CD4-positive, CD25-positive, alpha-beta regulatory T cell (primary cell): ENCODE measurements around the gene DENND1A. TPM values are rescaled to one million over a fixed set of nuclear protein-coding genes. Genes with fewer than 3 reads are reported as not detected.
A peak's percentile ranks its signal among the peaks of the same experiment; 100 is the strongest.
"Not testable (repeated sequence)": the region's sequence is repeated elsewhere in the genome, so short reads cannot be mapped to it uniquely, and the experiment has no call there.

Experiments
- ATAC-seq, 2 donors: fragments of 150-1000 bp; cut with Tn5 transposase; one replicate each; pipeline ENCODE4 v1.10.0; 2021; ENCODE audit warnings: low read depth in 2 of 2, moderate number of reproducible peaks in 2 of 2, moderate library complexity in 1 of 2
- DNase-seq, 3 donors: peaks; one replicate each; pipeline versions ENCODE4 v3.0.0 to v3.0.0-alpha.2; 2012 to 2022; ENCODE audit warnings: mixed read lengths in 1 of 3
- H3K27ac ChIP-seq: one replicate; pipeline ENCODE4 v1.7.0; 2013; ENCODE audit warnings: mild to moderate bottlenecking, low read length; ENCODE audit not compliant: insufficient read depth, poor library complexity, severe bottlenecking
- H3K27me3 ChIP-seq: one replicate; pipeline ENCODE4 v1.7.0; 2013; ENCODE audit warnings: low read length; ENCODE audit not compliant: control insufficient read depth, insufficient read depth
- H3K36me3 ChIP-seq: one replicate; pipeline ENCODE4 v1.7.0; 2013; ENCODE audit warnings: mild to moderate bottlenecking, low read length, moderate library complexity; ENCODE audit not compliant: control insufficient read depth, insufficient read depth
- H3K4me1 ChIP-seq: 2 replicates; pipeline ENCODE4 v1.7.0; 2013; ENCODE audit warnings: mild to moderate bottlenecking, low read length; ENCODE audit not compliant: insufficient read depth, control insufficient read depth, poor library complexity, severe bottlenecking
- H3K4me3 ChIP-seq: one replicate; pipeline ENCODE4 v1.7.0; 2013; ENCODE audit warnings: low read depth, mild to moderate bottlenecking, low read length, moderate library complexity
- H3K9me3 ChIP-seq, 2 experiments: 1 replicate in 1 of 2; 2 replicates in 1 of 2; pipeline ENCODE4 v1.7.0; 2013; ENCODE audit warnings: low read length in 2 of 2, mild to moderate bottlenecking in 1 of 2, moderate library complexity in 1 of 2; ENCODE audit not compliant: control insufficient read depth in 2 of 2
- H3K27ac Mint-ChIP-seq, 3 donors: one replicate each; pipeline ENCODE4 v1.8.0; 2020 to 2022; ENCODE audit warnings: mild to moderate bottlenecking in 3 of 3, mixed read lengths in 3 of 3, moderate library complexity in 2 of 3
- H3K27me3 Mint-ChIP-seq: one replicate; pipeline ENCODE4 v1.8.0; 2022; ENCODE audit warnings: mild to moderate bottlenecking, mixed read lengths
- H3K36me3 Mint-ChIP-seq: one replicate; pipeline ENCODE4 v1.8.0; 2020; ENCODE audit warnings: mixed read lengths
- H3K4me1 Mint-ChIP-seq, 4 donors: one replicate each; pipeline ENCODE4 v1.8.0; 2020 to 2022; ENCODE audit warnings: mixed read lengths in 4 of 4, mild to moderate bottlenecking in 1 of 4
- H3K4me3 Mint-ChIP-seq, 4 donors: one replicate each; pipeline ENCODE4 v1.8.0; 2020 to 2022; ENCODE audit warnings: mild to moderate bottlenecking in 4 of 4, mixed read lengths in 4 of 4, moderate library complexity in 3 of 4
- H3K9me3 Mint-ChIP-seq, 7 donors: one replicate each; pipeline ENCODE4 v1.8.0; 2020 to 2022; ENCODE audit warnings: mixed read lengths in 7 of 7, mild to moderate bottlenecking in 3 of 7, moderate library complexity in 2 of 7
- polyA plus RNA-seq, 4 donors: library from polyadenylated mRNA; unstranded; fragments of 300-500 nt; fragmentation: Illumina TruSeq; gene quantifications; one replicate each; pipeline ENCODE4 v1.2.3, GENCODE V29; 2021
- total RNA-seq: library from RNA; stranded (reverse); gene quantifications from one replicate; pipeline ENCODE4 v1.2.3, GENCODE V29; 2022

DENND1A gene
- total and polyA plus RNA-seq, 5 donors from 2014 or later = 3.5 to 21.8 (median 4.7) TPM

DNA sequence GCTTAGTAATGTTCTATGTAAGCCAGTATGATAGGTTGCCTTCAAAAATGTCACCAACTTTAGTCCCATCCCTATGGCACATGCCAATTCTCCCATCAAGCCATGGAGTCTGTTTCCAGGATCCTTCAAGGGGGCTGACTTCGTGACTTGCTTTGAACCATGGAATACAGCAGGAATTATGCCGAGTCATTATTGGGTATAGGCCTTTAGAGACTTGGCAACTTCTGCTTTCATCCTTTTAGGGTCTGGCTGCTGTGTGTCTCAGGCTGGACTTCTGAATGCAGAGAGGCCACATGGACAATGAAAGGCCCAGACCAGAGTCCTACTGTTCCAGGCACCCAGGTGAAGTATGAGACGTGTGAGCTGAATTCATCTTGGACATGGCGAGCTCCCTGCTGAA, 109.8 kb downstream of the DENND1A start:
- Mint-ChIP-seq H3K27me3 (no peaks in the 10 kb centered on the region), H3K4me1 (peaks cover 0 to 11% (median 0%) of the 10 kb centered on the region in 4 donors), H3K9me3 (no peaks in the 10 kb centered on the region), H3K36me3 (peaks cover 8% of the 10 kb centered on the region), H3K4me3 (no peak overlapping the region), H3K27ac (peak overlapping the region in 1 of 3 donors; percentile 46)
- no peak for DNase-seq
- Histone ChIP-seq H3K27ac (no peak overlapping the region), H3K27me3 (no peaks in the 10 kb centered on the region), H3K4me3 (no peak overlapping the region), H3K9me3 (no peaks in the 10 kb centered on the region), H3K4me1 (no peaks in the 10 kb centered on the region), H3K36me3 (no peaks in the 10 kb centered on the region)
- ATAC-seq = no peak

DNA sequence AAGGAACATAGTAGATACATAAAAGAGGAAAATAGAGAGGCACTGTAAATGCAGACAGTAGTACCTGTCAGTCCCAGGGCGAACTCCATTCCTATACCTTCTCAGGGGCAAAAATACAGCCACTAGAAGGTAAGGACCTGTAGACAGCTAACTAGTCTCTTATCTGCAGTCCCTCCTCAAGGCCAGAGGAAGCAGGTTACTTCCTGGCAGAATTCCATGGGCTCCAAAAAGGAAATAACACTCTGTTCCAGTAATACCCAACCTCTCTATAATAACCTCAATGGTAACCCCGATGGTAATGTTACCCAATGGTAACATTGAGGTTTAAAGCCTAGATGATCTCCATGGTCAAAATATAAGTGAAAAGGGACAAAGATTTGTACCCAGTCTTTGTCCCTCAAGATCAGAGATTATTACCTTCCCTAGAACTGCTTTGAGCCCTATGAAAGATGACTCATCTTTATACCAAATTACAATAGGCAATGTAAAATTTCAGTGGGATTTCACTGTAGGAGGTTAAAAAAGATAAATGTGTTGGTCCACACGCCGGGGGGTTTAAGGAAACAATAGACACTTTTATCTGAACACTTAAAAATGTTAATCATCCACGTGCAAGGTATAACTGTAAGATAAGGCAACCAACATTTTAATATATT, 113.0 kb downstream of the DENND1A start:
- no peak for ATAC-seq
- H3K4me1 ChIP-seq = no peaks in the 10 kb centered on the region
- no peak overlapping the region for H3K27ac ChIP-seq
- H3K36me3 ChIP-seq = no peaks in the 10 kb centered on the region
- Mint-ChIP-seq H3K27ac (no peak overlapping the region), H3K36me3 (no peaks in the 10 kb centered on the region), H3K4me1 (peaks cover 0 to 4% (median 0%) of the 10 kb centered on the region in 4 donors), H3K9me3 (no peaks in the 10 kb centered on the region), H3K4me3 (no peak overlapping the region), H3K27me3 (no peaks in the 10 kb centered on the region)
- no peaks in the 10 kb centered on the region for H3K9me3 ChIP-seq
- no peak overlapping the region for H3K4me3 ChIP-seq
- no peaks in the 10 kb centered on the region for H3K27me3 ChIP-seq
- DNase-seq = no peak

DNA sequence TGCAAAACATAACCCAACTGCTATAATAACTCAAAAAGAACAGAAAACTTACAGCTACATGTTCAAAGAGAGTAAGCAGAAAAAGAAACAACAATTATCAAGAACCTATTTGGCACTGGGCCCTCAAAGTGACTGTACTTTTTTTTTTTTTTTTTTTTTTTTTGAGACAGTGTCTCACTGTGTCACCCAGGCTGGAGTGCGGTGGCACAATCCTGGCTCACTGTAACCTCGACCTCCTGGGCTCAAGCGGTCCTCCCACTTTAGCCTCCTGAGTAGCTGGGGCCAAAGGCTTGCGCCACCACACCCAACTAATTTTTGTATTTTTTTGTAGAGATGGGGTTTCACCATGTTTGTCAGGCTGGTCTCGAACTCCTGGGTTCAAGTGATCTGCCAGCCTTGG, 114.1 kb downstream of the DENND1A start:
- ATAC-seq, H3K9me3 ChIP-seq, H3K4me1 ChIP-seq, H3K27ac ChIP-seq, H3K27me3 ChIP-seq, H3K27ac Mint-ChIP-seq, H3K9me3 Mint-ChIP-seq, H3K36me3 Mint-ChIP-seq, H3K4me3 Mint-ChIP-seq, H3K27me3 Mint-ChIP-seq, H3K4me3 ChIP-seq, H3K36me3 ChIP-seq, DNase-seq, H3K4me1 Mint-ChIP-seq: not testable (repeated sequence)

DNA sequence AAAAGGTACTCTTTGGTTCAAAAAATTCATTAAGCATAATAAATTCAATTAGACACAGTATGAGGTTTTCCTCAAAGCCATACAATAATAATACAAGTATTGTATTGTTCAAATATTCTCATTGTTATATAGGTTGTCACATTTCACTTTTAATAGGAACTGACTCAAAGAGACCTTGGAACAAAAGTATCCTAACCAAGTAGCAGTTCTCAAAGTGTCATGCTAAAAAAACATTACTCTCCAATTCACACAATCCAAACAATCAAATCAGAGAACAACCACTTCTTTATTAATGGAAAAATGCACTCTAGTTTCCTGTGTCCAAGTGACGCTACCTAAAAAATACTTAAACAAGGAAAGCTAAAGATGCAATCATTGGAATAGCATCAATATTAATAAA, 115.4 kb downstream of the DENND1A start:
- no peak overlapping the region for H3K4me3 ChIP-seq
- no peaks in the 10 kb centered on the region for H3K27me3 ChIP-seq
- Mint-ChIP-seq H3K27ac (no peak overlapping the region), H3K27me3 (no peaks in the 10 kb centered on the region), H3K4me3 (no peak overlapping the region), H3K4me1 (peaks cover 0 to 4% (median 0%) of the 10 kb centered on the region in 4 donors), H3K36me3 (no peaks in the 10 kb centered on the region), H3K9me3 (no peaks in the 10 kb centered on the region)
- no peak overlapping the region for H3K27ac ChIP-seq
- H3K4me1 ChIP-seq = no peaks in the 10 kb centered on the region
- no peaks in the 10 kb centered on the region for H3K36me3 ChIP-seq
- DNase-seq (no peak), ATAC-seq (no peak)
- H3K9me3 ChIP-seq = no peaks in the 10 kb centered on the region

DNA sequence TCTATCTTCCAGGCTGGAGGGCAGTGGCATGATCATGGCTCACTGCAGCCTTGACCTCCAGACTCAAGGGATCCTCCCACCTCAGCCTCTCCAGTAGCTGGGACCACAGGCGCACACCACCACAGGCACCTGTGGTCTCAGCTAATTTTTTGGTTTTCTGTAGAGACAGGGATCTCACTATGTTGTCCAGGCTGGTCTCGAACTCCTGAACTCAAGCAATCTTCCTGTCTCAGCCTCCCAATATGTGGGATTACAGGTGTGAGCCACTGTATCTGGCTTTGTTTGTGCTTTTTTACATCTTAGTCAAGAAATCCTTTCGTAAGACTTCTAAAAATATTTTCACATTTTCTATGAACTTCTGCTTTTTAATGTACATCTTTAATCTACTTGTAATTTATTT, 116.9 kb downstream of the DENND1A start:
- H3K36me3 ChIP-seq = no peaks in the 10 kb centered on the region
- Mint-ChIP-seq H3K4me1 (peaks cover 0 to 2% (median 0%) of the 10 kb centered on the region in 4 donors), H3K9me3 (no peaks in the 10 kb centered on the region), H3K27ac (no peak overlapping the region), H3K27me3 (no peaks in the 10 kb centered on the region), H3K4me3 (no peak overlapping the region), H3K36me3 (no peaks in the 10 kb centered on the region)
- no peaks in the 10 kb centered on the region for H3K4me1 ChIP-seq
- H3K27me3 ChIP-seq = no peaks in the 10 kb centered on the region
- H3K27ac ChIP-seq = no peak overlapping the region
- H3K9me3 ChIP-seq = no peaks in the 10 kb centered on the region
- ATAC-seq (no peak), DNase-seq (no peak)
- H3K4me3 ChIP-seq = no peak overlapping the region

DNA sequence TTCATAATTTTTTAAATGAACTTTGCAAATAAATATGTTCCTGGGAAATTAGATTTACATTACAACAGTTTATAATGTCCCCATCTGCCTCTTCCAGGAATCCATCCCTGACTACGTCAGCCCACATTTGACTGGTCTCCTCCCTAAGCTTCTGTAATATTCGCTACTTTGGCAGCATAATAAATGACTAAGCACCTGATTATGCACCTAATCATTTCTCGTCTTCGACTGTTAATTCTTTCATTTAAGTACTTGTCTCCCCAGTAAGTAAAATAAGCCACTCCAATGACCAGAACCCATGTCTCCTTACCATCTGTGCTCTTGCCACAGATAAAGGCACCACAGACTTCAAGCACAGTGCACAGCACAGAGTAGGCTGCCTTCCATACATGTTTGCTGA, 122.7 kb downstream of the DENND1A start:
- H3K9me3 ChIP-seq = no peaks in the 10 kb centered on the region
- no peaks in the 10 kb centered on the region for H3K27me3 ChIP-seq
- no peaks in the 10 kb centered on the region for H3K36me3 ChIP-seq
- no peak overlapping the region for H3K4me3 ChIP-seq
- H3K27ac ChIP-seq = no peak overlapping the region
- H3K9me3 Mint-ChIP-seq = peaks cover 0 to 3% (median 0%) of the 10 kb centered on the region in 7 donors
- H3K4me1 ChIP-seq = no peaks in the 10 kb centered on the region
- no peaks in the 10 kb centered on the region for H3K27me3 Mint-ChIP-seq
- ATAC-seq (no peak), DNase-seq (no peak)
- H3K36me3 Mint-ChIP-seq = no peaks in the 10 kb centered on the region
- H3K4me1 Mint-ChIP-seq = peaks cover 0 to 6% (median 0%) of the 10 kb centered on the region in 4 donors
- no peak overlapping the region for H3K27ac Mint-ChIP-seq
- H3K4me3 Mint-ChIP-seq = no peak overlapping the region

DNA sequence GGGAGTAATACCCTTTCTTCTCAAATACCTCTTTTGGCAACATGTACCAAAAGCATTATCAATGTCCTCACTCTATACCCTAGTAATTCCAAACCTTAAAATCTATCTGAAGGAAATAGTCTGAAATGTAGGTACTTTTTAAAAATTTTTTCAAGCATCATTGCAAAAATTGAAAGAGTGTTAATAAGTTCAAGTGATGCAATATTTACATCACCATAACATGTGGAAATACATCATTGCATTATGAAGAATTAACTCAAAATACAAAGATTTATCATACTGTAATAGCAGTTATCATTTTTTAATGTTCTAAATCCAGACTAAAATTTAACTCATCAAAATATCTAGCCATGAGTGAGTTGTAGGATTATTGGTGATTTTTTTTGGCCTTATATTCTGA, 123.1 kb downstream of the DENND1A start:
- ATAC-seq = no peak

DNA sequence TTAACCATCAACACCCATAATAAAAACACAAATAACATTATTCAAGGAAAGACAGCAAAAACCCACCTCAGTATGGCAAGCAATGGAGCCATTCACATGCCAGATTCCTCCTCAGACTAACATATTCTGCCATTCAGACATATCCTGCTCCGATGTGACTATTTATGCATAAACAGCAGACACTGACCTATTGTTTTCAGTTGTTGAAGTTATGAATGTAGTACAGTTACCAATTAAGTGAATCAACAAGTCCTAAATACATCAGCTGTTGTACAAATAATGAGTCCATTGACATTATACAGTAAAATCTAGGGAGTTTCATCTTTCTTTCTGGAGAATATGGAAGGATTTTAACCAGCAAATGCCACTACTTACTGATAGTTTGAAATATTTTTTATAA, 131.7 kb downstream of the DENND1A start:
- no peak overlapping the region for H3K4me3 ChIP-seq
- no peaks in the 10 kb centered on the region for H3K4me1 ChIP-seq
- H3K27ac ChIP-seq = no peak overlapping the region
- Mint-ChIP-seq H3K4me1 (peaks cover 7 to 8% (median 7%) of the 10 kb centered on the region in 4 donors), H3K9me3 (no peaks in the 10 kb centered on the region), H3K36me3 (no peaks in the 10 kb centered on the region), H3K27me3 (no peaks in the 10 kb centered on the region), H3K4me3 (no peak overlapping the region), H3K27ac (no peak overlapping the region)
- H3K27me3 ChIP-seq = no peaks in the 10 kb centered on the region
- H3K9me3 ChIP-seq = no peaks in the 10 kb centered on the region
- ATAC-seq (no peak), DNase-seq (no peak)
- H3K36me3 ChIP-seq = no peaks in the 10 kb centered on the region

More for the DNA sequence above, 123.1 kb downstream of the DENND1A start:
- H3K36me3 ChIP-seq = no peaks in the 10 kb centered on the region
- H3K4me1 ChIP-seq = no peaks in the 10 kb centered on the region
- Mint-ChIP-seq H3K27me3 (no peaks in the 10 kb centered on the region), H3K4me1 (peaks cover 0 to 6% (median 0%) of the 10 kb centered on the region in 4 donors), H3K27ac (no peak overlapping the region), H3K4me3 (no peak overlapping the region), H3K36me3 (no peaks in the 10 kb centered on the region), H3K9me3 (peaks cover 0 to 3% (median 0%) of the 10 kb centered on the region in 7 donors)
- no peak overlapping the region for H3K27ac ChIP-seq
- no peak for DNase-seq
- no peak overlapping the region for H3K4me3 ChIP-seq
- no peaks in the 10 kb centered on the region for H3K27me3 ChIP-seq
- no peaks in the 10 kb centered on the region for H3K9me3 ChIP-seq
